Measurements from ENCODE around the gene MRPL10.

MRPL10 gene

GRCh38 chr17:47815106-47815918 is 16.0 kb downstream of the MRPL10 start:
- Histone ChIP-seq H3K4me3 (replicated peaks; ENCODE audit: insufficient read depth, low read length) (no peak overlapping the region), H3K27me3 (ENCODE audit: insufficient read depth, poor library complexity, severe bottlenecking) (no peaks in the 10 kb centered on the region), H3K27ac (replicated peaks) (no peak overlapping the region)
- TF ChIP-seq GABPA (IDR thresholded peaks at IDR 0.05; ENCODE audit: low read depth) (no peak), POLR2AphosphoS5 (IDR thresholded peaks at IDR 0.05; ENCODE audit: low read depth) (no peak), CTCF (IDR thresholded peaks at IDR 0.05; ENCODE audit: insufficient read depth, low read length) (no peak), REST (IDR thresholded peaks at IDR 0.05; ENCODE audit: insufficient replicate concordance, low read depth) (no peak), SPI1 (IDR thresholded peaks at IDR 0.05; ENCODE audit: borderline replicate concordance, low read depth) (no peak)
- no peak for DNase-seq (ENCODE audit: low read depth in 1 of 2, low spot score in 1 of 2)

- TF ChIP-seq CTCF (IDR thresholded peaks at IDR 0.05; ENCODE audit: insufficient read depth, low read length) = no peak
- TF ChIP-seq REST (IDR thresholded peaks at IDR 0.05; ENCODE audit: insufficient replicate concordance, low read depth) = no peak
- no peak for TF ChIP-seq SPI1 (IDR thresholded peaks at IDR 0.05; ENCODE audit: borderline replicate concordance, low read depth)
Measured at GRCh38 chr17:47813512-47814031, 17.8 kb downstream of the MRPL10 start.

GRCh38 chr17:47813077-47813476 is 18.3 kb downstream of the MRPL10 start:
- H3K4me3 ChIP-seq (replicated peaks; ENCODE audit: insufficient read depth, low read length) = no peak overlapping the region
- no peak for TF ChIP-seq SPI1 (IDR thresholded peaks at IDR 0.05; ENCODE audit: borderline replicate concordance, low read depth)
- TF ChIP-seq REST (IDR thresholded peaks at IDR 0.05; ENCODE audit: insufficient replicate concordance, low read depth) = no peak
- TF ChIP-seq POLR2AphosphoS5 (IDR thresholded peaks at IDR 0.05; ENCODE audit: low read depth) = no peak
- no peak for TF ChIP-seq CTCF (IDR thresholded peaks at IDR 0.05; ENCODE audit: insufficient read depth, low read length)
- no peak for TF ChIP-seq GABPA (IDR thresholded peaks at IDR 0.05; ENCODE audit: low read depth)
- DNase-seq (ENCODE audit: low read depth in 1 of 2, low spot score in 1 of 2) = no peak
- no peaks in the 10 kb centered on the region for H3K27me3 ChIP-seq (ENCODE audit: insufficient read depth, poor library complexity, severe bottlenecking)
- no peak overlapping the region for H3K27ac ChIP-seq (replicated peaks)

More at GRCh38 chr17:47813512-47814031, 17.8 kb downstream of the MRPL10 start:
- no peak overlapping the region for H3K4me3 ChIP-seq (replicated peaks; ENCODE audit: insufficient read depth, low read length)
- no peaks in the 10 kb centered on the region for H3K27me3 ChIP-seq (ENCODE audit: insufficient read depth, poor library complexity, severe bottlenecking)
- no peak for DNase-seq (ENCODE audit: low read depth in 1 of 2, low spot score in 1 of 2)
- H3K27ac ChIP-seq (replicated peaks) = no peak overlapping the region
